ENCODE results near the gene TKTL2.

TKTL2 gene

DNA sequence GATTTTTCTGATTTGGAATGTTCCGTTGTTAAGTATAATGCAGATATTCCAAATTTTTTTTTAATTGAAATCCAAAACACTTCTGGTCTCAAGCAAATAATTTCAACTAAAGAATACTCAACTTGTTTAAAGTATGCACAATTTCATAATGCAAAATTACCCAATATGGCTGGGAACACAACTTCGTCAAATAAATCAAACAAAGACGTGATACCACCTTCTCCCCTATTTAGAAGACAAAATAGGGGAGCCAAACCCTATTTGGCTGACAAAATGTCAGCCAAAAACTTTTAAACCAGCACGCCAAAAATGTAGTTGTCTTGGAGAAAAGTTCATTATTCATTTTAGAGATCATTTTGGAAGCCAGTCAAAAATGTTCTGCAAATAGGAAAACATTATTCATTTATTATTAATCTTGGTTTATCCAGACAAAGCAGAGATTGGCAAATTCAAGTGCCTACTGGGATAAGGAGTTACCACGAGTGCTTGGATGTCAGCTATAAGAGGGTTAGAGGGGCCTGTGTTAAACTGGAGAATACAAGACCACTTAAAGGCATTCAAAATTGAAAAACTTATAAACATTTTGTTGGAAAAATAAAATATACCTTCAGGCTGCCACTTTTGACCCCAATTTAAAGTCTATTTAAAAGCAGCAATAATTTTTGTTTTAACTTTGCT is 3.3 kb upstream of the TKTL2 start:
- no peak for TF ChIP-seq SIN3A (IDR thresholded peaks at IDR 0.05; ENCODE audit: borderline replicate concordance, insufficient read depth, low read length)
- TF ChIP-seq POLR2AphosphoS5 (IDR thresholded peaks at IDR 0.05; ENCODE audit: low read depth, low read length), result no peak
- no peak for TF ChIP-seq TAF1 (IDR thresholded peaks at IDR 0.05; ENCODE audit: borderline replicate concordance, insufficient read depth, low read length)
- TF ChIP-seq REST (IDR thresholded peaks at IDR 0.05; ENCODE audit: insufficient read depth in 1 of 2, low read depth in 2 of 2, low read length in 2 of 2), result no peak
- TF ChIP-seq FOXP2 (optimal IDR thresholded peaks at IDR 0.05; ENCODE audit: borderline replicate concordance, extremely low read depth, extremely low read length, insufficient read depth), result no peak

DNA sequence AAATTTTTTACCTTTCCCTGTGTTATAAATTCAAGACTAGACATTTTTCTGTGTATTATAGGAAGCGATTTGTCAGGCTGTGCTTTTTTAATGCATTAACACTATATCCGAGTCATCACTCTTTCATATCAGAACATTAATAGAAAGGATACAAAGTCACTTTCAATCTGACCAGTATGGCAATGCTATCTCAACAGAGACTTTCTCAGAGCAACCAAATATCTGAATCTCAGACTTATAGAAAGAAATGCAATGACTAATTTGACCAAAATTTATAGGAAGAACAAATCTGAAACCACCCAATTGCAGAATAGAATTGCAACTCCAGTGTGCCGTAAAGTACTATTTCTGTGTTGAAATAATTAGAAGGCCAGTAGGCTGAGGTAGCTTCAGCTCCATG is 473 bp upstream of the TKTL2 start:
- TF ChIP-seq POLR2AphosphoS5 (IDR thresholded peaks at IDR 0.05; ENCODE audit: low read depth, low read length) (no peak), SIN3A (IDR thresholded peaks at IDR 0.05; ENCODE audit: borderline replicate concordance, insufficient read depth, low read length) (no peak), REST (IDR thresholded peaks at IDR 0.05; ENCODE audit: insufficient read depth in 1 of 2, low read depth in 2 of 2, low read length in 2 of 2) (no peak), TAF1 (IDR thresholded peaks at IDR 0.05; ENCODE audit: borderline replicate concordance, insufficient read depth, low read length) (no peak), FOXP2 (optimal IDR thresholded peaks at IDR 0.05; ENCODE audit: borderline replicate concordance, extremely low read depth, extremely low read length, insufficient read depth) (no peak)

- TF ChIP-seq POLR2AphosphoS5 (IDR thresholded peaks at IDR 0.05; ENCODE audit: low read depth, low read length) (no peak), SIN3A (IDR thresholded peaks at IDR 0.05; ENCODE audit: borderline replicate concordance, insufficient read depth, low read length) (no peak)
Observed at GRCh38 chr4:163473130-163473529, 424 bp downstream of the TKTL2 start.

GRCh38 chr4:163470391-163470790 is 3.2 kb downstream of the TKTL2 start:
- TF ChIP-seq POLR2AphosphoS5 (IDR thresholded peaks at IDR 0.05; ENCODE audit: low read depth, low read length), result no peak
- no peak for TF ChIP-seq TAF1 (IDR thresholded peaks at IDR 0.05; ENCODE audit: borderline replicate concordance, insufficient read depth, low read length)

- TF ChIP-seq REST (IDR thresholded peaks at IDR 0.05; ENCODE audit: insufficient read depth in 1 of 2, low read depth in 2 of 2, low read length in 2 of 2), result no peak
- TF ChIP-seq SIN3A (IDR thresholded peaks at IDR 0.05; ENCODE audit: borderline replicate concordance, insufficient read depth, low read length), result no peak
- TF ChIP-seq FOXP2 (optimal IDR thresholded peaks at IDR 0.05; ENCODE audit: borderline replicate concordance, extremely low read depth, extremely low read length, insufficient read depth), result no peak
- TF ChIP-seq POLR2AphosphoS5 (IDR thresholded peaks at IDR 0.05; ENCODE audit: low read depth, low read length), result no peak
Observed at GRCh38 chr4:163467082-163467770, 6.3 kb downstream of the TKTL2 start.

DNA sequence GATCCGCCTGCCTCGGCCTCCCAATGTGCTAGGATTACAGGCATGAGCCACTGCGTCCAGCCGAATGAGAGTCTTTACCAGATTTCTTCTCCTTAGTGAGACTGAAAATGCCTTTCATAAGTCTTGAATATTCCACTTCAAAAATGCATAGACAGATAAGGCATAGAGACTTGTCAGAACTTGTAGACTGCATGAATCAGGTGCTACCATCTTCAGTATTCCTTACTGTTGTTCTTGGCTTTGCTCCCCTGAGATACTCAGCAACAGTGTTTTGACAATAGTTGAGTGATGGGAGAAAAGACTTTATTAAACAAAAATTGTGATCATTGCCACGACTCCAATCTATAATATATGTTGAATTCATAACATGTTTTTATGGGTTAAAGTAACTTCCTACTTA is 11.0 kb downstream of the TKTL2 start:
- no peak for TF ChIP-seq SIN3A (IDR thresholded peaks at IDR 0.05; ENCODE audit: borderline replicate concordance, insufficient read depth, low read length)
- TF ChIP-seq TAF1 (IDR thresholded peaks at IDR 0.05; ENCODE audit: borderline replicate concordance, insufficient read depth, low read length), result no peak
- TF ChIP-seq POLR2AphosphoS5 (IDR thresholded peaks at IDR 0.05; ENCODE audit: low read depth, low read length), result no peak
- no peak for TF ChIP-seq FOXP2 (optimal IDR thresholded peaks at IDR 0.05; ENCODE audit: borderline replicate concordance, extremely low read depth, extremely low read length, insufficient read depth)
- TF ChIP-seq REST (IDR thresholded peaks at IDR 0.05; ENCODE audit: insufficient read depth in 1 of 2, low read depth in 2 of 2, low read length in 2 of 2), result no peak

Measured in PFSK-1 (cell line).